ENCODE results near the gene IGSF23.

IGSF23 gene

GRCh38 chr19:44598880-44599279, 14.5 kb upstream of the IGSF23 start:
- Histone ChIP-seq H2BK120ac (ENCODE audit: low read depth, low read length) (no peak overlapping the region), H2AFZ (ENCODE audit: low read length) (no peak overlapping the region), H2AK5ac (ENCODE audit: low read depth, low read length) (no peak overlapping the region), H3K18ac (ENCODE audit: low read length) (no peak overlapping the region), H3K9ac (ENCODE audit: low read depth, low read length, poor library complexity) (no peak overlapping the region), H3K23ac (ENCODE audit: low read depth, low read length, poor library complexity) (no peak overlapping the region), H2BK5ac (ENCODE audit: low read length) (no peak overlapping the region), H3K79me1 (ENCODE audit: low read depth, low read length) (no peaks in the 10 kb centered on the region), H3K4ac (ENCODE audit: low read length) (no peak overlapping the region), H4K8ac (ENCODE audit: low read depth, low read length) (no peak overlapping the region), H3K14ac (ENCODE audit: low read length) (no peak overlapping the region), H2BK12ac (ENCODE audit: low read length) (no peak overlapping the region), H3K9me3 (replicated peaks in 1 of 2; ENCODE audit: control insufficient read depth in 2 of 2, insufficient read depth in 1 of 2, low read depth in 1 of 2, low read length in 2 of 2) (no peaks in the 10 kb centered on the region), H3K4me2 (ENCODE audit: insufficient read depth, low read length, poor library complexity, severe bottlenecking) (no peak overlapping the region), H3K36me3 (replicated peaks in 1 of 2; ENCODE audit: control insufficient read depth in 2 of 2, insufficient read depth in 2 of 2, low read length in 2 of 2) (no peaks in the 10 kb centered on the region), H3K4me1 (ENCODE audit: control insufficient read depth in 2 of 2, insufficient read depth in 1 of 2, low read depth in 1 of 2, low read length in 2 of 2) (no peaks in the 10 kb centered on the region), H3K27me3 (ENCODE audit: control insufficient read depth in 3 of 3, insufficient read depth in 3 of 3, low read depth in 1 of 3, low read length in 3 of 3) (peaks cover 0 to 22% (median 0%) of the 10 kb centered on the region in 3 experiments), H3K27ac (replicated peaks; ENCODE audit: low read length) (no peak overlapping the region), H2BK15ac (ENCODE audit: low read length) (no peak overlapping the region), H4K91ac (ENCODE audit: low read depth, low read length, poor library complexity) (no peak overlapping the region), H3K4me3 (ENCODE audit: low read length in 2 of 2) (no peak overlapping the region)
- no peak for DNase-seq (ENCODE audit: low spot score)
- no CpG with 5 or more reads among the region's 3 CpGs for WGBS, 2 donors (ENCODE audit: extremely low coverage in 2 of 2, insufficient read length in 2 of 2, insufficient replicate concordance in 1 of 2)

GRCh38 chr19:44600466-44600865, 12.9 kb upstream of the IGSF23 start:
- DNase-seq (ENCODE audit: low spot score): no peak

DNA sequence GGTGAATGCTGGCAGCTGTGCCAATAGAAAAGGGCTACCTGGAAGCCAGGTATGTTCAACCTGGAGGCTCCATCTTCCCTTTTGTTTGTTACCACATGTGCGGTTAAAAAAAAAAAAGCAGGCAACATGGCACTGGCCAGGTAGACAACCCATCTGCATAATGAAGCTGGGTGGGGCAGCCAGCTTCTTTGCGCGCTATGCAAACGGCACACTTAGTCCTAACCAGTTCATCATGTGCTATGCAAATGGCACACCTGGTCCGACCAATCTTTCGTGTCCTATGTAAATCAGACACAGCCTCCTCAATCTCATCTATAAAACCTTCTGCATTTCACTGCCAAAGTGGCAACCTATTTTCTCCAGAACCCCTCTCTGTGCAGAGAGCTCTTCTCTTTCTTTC, 11.3 kb upstream of the IGSF23 start:
- Histone ChIP-seq H3K9me3 (replicated peaks in 1 of 2; ENCODE audit: control insufficient read depth in 2 of 2, insufficient read depth in 1 of 2, low read depth in 1 of 2, low read length in 2 of 2) (no peaks in the 10 kb centered on the region), H3K36me3 (replicated peaks in 1 of 2; ENCODE audit: control insufficient read depth in 2 of 2, insufficient read depth in 2 of 2, low read length in 2 of 2) (no peaks in the 10 kb centered on the region), H3K14ac (ENCODE audit: low read length) (no peak overlapping the region), H2BK5ac (ENCODE audit: low read length) (no peak overlapping the region), H2BK12ac (ENCODE audit: low read length) (no peak overlapping the region), H3K79me1 (ENCODE audit: low read depth, low read length) (no peaks in the 10 kb centered on the region), H3K4me3 (ENCODE audit: low read length in 2 of 2) (no peak overlapping the region), H2BK15ac (ENCODE audit: low read length) (no peak overlapping the region), H2AFZ (ENCODE audit: low read length) (no peak overlapping the region), H2AK5ac (ENCODE audit: low read depth, low read length) (no peak overlapping the region), H4K8ac (ENCODE audit: low read depth, low read length) (no peak overlapping the region), H3K27ac (replicated peaks; ENCODE audit: low read length) (no peak overlapping the region), H3K27me3 (ENCODE audit: control insufficient read depth in 3 of 3, insufficient read depth in 3 of 3, low read depth in 1 of 3, low read length in 3 of 3) (peaks cover 0 to 17% (median 0%) of the 10 kb centered on the region in 3 experiments), H4K91ac (ENCODE audit: low read depth, low read length, poor library complexity) (no peak overlapping the region), H3K4ac (ENCODE audit: low read length) (no peak overlapping the region), H3K23ac (ENCODE audit: low read depth, low read length, poor library complexity) (no peak overlapping the region), H3K18ac (ENCODE audit: low read length) (no peak overlapping the region), H3K4me2 (ENCODE audit: insufficient read depth, low read length, poor library complexity, severe bottlenecking) (no peak overlapping the region), H3K4me1 (ENCODE audit: control insufficient read depth in 2 of 2, insufficient read depth in 1 of 2, low read depth in 1 of 2, low read length in 2 of 2) (no peaks in the 10 kb centered on the region), H2BK120ac (ENCODE audit: low read depth, low read length) (no peak overlapping the region), H3K9ac (ENCODE audit: low read depth, low read length, poor library complexity) (no peak overlapping the region)
- DNase-seq (ENCODE audit: low spot score): no peak
- no CpG with 5 or more reads among the region's 6 CpGs for WGBS, 2 donors (ENCODE audit: extremely low coverage in 2 of 2, insufficient read length in 2 of 2, insufficient replicate concordance in 1 of 2)

More at GRCh38 chr19:44600466-44600865, 12.9 kb upstream of the IGSF23 start:
- Histone ChIP-seq H3K9me3 (replicated peaks in 1 of 2; ENCODE audit: control insufficient read depth in 2 of 2, insufficient read depth in 1 of 2, low read depth in 1 of 2, low read length in 2 of 2) (no peaks in the 10 kb centered on the region), H2BK120ac (ENCODE audit: low read depth, low read length) (no peak overlapping the region), H3K9ac (ENCODE audit: low read depth, low read length, poor library complexity) (no peak overlapping the region), H3K27ac (replicated peaks; ENCODE audit: low read length) (no peak overlapping the region), H3K23ac (ENCODE audit: low read depth, low read length, poor library complexity) (no peak overlapping the region), H2BK15ac (ENCODE audit: low read length) (no peak overlapping the region), H3K4me1 (ENCODE audit: control insufficient read depth in 2 of 2, insufficient read depth in 1 of 2, low read depth in 1 of 2, low read length in 2 of 2) (no peaks in the 10 kb centered on the region), H4K91ac (ENCODE audit: low read depth, low read length, poor library complexity) (no peak overlapping the region), H3K18ac (ENCODE audit: low read length) (no peak overlapping the region), H3K79me1 (ENCODE audit: low read depth, low read length) (no peaks in the 10 kb centered on the region), H2BK12ac (ENCODE audit: low read length) (no peak overlapping the region), H3K4me2 (ENCODE audit: insufficient read depth, low read length, poor library complexity, severe bottlenecking) (no peak overlapping the region), H2AK5ac (ENCODE audit: low read depth, low read length) (no peak overlapping the region), H3K4ac (ENCODE audit: low read length) (no peak overlapping the region), H3K4me3 (ENCODE audit: low read length in 2 of 2) (no peak overlapping the region), H2AFZ (ENCODE audit: low read length) (no peak overlapping the region), H3K36me3 (replicated peaks in 1 of 2; ENCODE audit: control insufficient read depth in 2 of 2, insufficient read depth in 2 of 2, low read length in 2 of 2) (no peaks in the 10 kb centered on the region), H3K27me3 (ENCODE audit: control insufficient read depth in 3 of 3, insufficient read depth in 3 of 3, low read depth in 1 of 3, low read length in 3 of 3) (peaks cover 0 to 20% (median 0%) of the 10 kb centered on the region in 3 experiments), H4K8ac (ENCODE audit: low read depth, low read length) (no peak overlapping the region), H3K14ac (ENCODE audit: low read length) (no peak overlapping the region), H2BK5ac (ENCODE audit: low read length) (no peak overlapping the region)
- no CpG with 5 or more reads among the region's 4 CpGs for WGBS, 2 donors (ENCODE audit: extremely low coverage in 2 of 2, insufficient read length in 2 of 2, insufficient replicate concordance in 1 of 2)

DNA sequence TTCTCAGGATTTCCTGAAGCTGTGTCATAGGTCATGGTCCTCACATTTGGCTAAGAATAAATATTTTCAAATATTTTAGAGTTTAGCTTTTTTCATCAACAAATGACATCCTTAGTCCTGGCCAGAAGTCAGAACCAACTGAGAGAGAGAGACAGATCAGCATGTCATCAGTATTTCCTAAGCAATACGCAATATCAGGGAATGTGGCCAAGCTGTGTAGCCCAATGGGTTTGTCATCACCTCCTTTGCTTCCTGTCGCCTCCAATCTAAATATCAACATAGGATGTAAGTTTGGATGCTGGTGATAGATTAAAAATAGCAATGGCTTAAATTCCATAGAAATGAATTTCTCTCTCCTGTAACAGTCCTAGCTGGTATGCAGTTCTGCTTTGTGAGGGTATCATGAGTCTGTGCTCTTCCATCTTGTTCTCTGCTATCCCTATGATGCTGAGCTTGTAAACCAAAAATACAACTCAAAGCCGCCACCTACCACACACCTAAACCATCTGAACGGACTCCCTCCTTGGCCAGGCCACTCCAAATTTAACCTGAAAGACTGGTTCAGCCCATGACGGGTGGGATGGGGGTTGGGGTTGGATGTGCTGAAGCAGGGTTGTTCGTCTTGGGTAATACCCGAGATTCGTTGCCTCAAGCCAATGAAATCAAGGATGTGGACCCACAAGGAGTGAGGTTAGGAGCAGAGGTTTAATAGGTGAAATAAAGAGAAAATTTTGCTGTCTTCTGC, 10.0 kb upstream of the IGSF23 start:
- Histone ChIP-seq H3K79me1 (ENCODE audit: low read depth, low read length) (no peaks in the 10 kb centered on the region), H3K9me3 (replicated peaks in 1 of 2; ENCODE audit: control insufficient read depth in 2 of 2, insufficient read depth in 1 of 2, low read depth in 1 of 2, low read length in 2 of 2) (no peaks in the 10 kb centered on the region), H3K36me3 (replicated peaks in 1 of 2; ENCODE audit: control insufficient read depth in 2 of 2, insufficient read depth in 2 of 2, low read length in 2 of 2) (no peaks in the 10 kb centered on the region), H2BK15ac (ENCODE audit: low read length) (no peak overlapping the region), H2BK12ac (ENCODE audit: low read length) (no peak overlapping the region), H3K4ac (ENCODE audit: low read length) (no peak overlapping the region), H3K4me1 (ENCODE audit: control insufficient read depth in 2 of 2, insufficient read depth in 1 of 2, low read depth in 1 of 2, low read length in 2 of 2) (no peaks in the 10 kb centered on the region), H4K91ac (ENCODE audit: low read depth, low read length, poor library complexity) (no peak overlapping the region), H3K4me2 (ENCODE audit: insufficient read depth, low read length, poor library complexity, severe bottlenecking) (no peak overlapping the region), H3K4me3 (ENCODE audit: low read length in 2 of 2) (no peak overlapping the region), H3K14ac (ENCODE audit: low read length) (no peak overlapping the region), H3K9ac (ENCODE audit: low read depth, low read length, poor library complexity) (no peak overlapping the region), H3K27me3 (ENCODE audit: control insufficient read depth in 3 of 3, insufficient read depth in 3 of 3, low read depth in 1 of 3, low read length in 3 of 3) (peaks cover 0 to 17% (median 0%) of the 10 kb centered on the region in 3 experiments), H2AFZ (ENCODE audit: low read length) (no peak overlapping the region), H2BK120ac (ENCODE audit: low read depth, low read length) (no peak overlapping the region), H3K27ac (replicated peaks; ENCODE audit: low read length) (no peak overlapping the region), H3K18ac (ENCODE audit: low read length) (no peak overlapping the region), H4K8ac (ENCODE audit: low read depth, low read length) (no peak overlapping the region), H2AK5ac (ENCODE audit: low read depth, low read length) (no peak overlapping the region), H2BK5ac (ENCODE audit: low read length) (no peak overlapping the region), H3K23ac (ENCODE audit: low read depth, low read length, poor library complexity) (no peak overlapping the region)
- WGBS, 2 donors (ENCODE audit: extremely low coverage in 2 of 2, insufficient read length in 2 of 2, insufficient replicate concordance in 1 of 2): no CpG with 5 or more reads among the region's 8 CpGs
- no peak for DNase-seq (ENCODE audit: low spot score)
